Esophagus muscularis mucosa (tissue), 4 donors: ENCODE results near the gene MYO1E. TPM values are rescaled to one million over a fixed set of nuclear protein-coding genes. Genes with fewer than 3 reads are reported as not detected.

Experiments used
- DNase-seq: peaks from one replicate; pipeline ENCODE4 v3.0.0-alpha.2; 2017; ENCODE audit errors: extremely low spot score
- H3K27ac ChIP-seq, 4 donors: fragments of 200-600 bp; sonication (generic); replicated peaks in 1 of 4; 1 replicate in 3 of 4; 2 replicates in 1 of 4; pipeline ENCODE4 v1.5.1; 2016 to 2019; ENCODE audit warnings: mild to moderate bottlenecking in 1 of 4
- H3K27me3 ChIP-seq, 4 donors: fragments of 200-600 bp; sonication (generic); one replicate each; pipeline versions ENCODE4 v1.5.1 to v1.6.0; 2016 to 2019
- H3K36me3 ChIP-seq, 4 donors: fragments of 200-600 bp; sonication (generic); one replicate each; pipeline ENCODE4 v1.5.1; 2016 to 2019
- H3K4me1 ChIP-seq, 4 donors: fragments of 200-600 bp; sonication (generic); one replicate each; pipeline ENCODE4 v1.5.1; 2016 to 2019
- H3K4me3 ChIP-seq, 4 donors: fragments of 200-600 bp; sonication (generic); 1 replicate in 2 of 4; 2 replicates in 2 of 4; pipeline ENCODE4 v1.5.1; 2016 to 2019; ENCODE audit warnings: mild to moderate bottlenecking in 4 of 4, moderate library complexity in 1 of 4
- H3K9me3 ChIP-seq, 4 donors: fragments of 200-600 bp; sonication (generic); 1 replicate in 3 of 4; 2 replicates in 1 of 4; pipeline ENCODE4 v1.5.1; 2016 to 2019
- CTCF ChIP-seq, 3 experiments: fragments of 200-600 bp in 2 of 3; fragments of 450-650 bp in 1 of 3; sonication (generic) in 2 of 3; IDR thresholded peaks; one replicate each; pipeline ENCODE4 v1.5.1; 2017 to 2019; ENCODE audit warnings: antibody characterized with exemption in 3 of 3, mild to moderate bottlenecking in 2 of 3, moderate library complexity in 1 of 3
- EP300 ChIP-seq: sonication (generic); formaldehyde crosslinking; IDR thresholded peaks from one replicate; pipeline ENCODE4 v1.6.1; 2017; ENCODE audit warnings: antibody characterized with exemption
- POLR2A ChIP-seq: fragments of 450-650 bp; IDR thresholded peaks from one replicate; pipeline ENCODE4 v1.6.1; 2017; ENCODE audit warnings: antibody characterized with exemption, moderate library complexity, mild to moderate bottlenecking, low read depth
- POLR2AphosphoS5 ChIP-seq, 2 donors: sonication (generic); formaldehyde crosslinking; IDR thresholded peaks; one replicate each; pipeline ENCODE4 v1.6.1; 2017; ENCODE audit warnings: antibody characterized with exemption in 2 of 2
- WGBS: methylation state at CpG from one replicate; pipeline ENCODE4 v1.1.5; 2018; 5-methylcytosine and 5-hydroxymethylcytosine counted together
- intact Hi-C: fragments of 100-400 bp; cut with DNase I; formaldehyde crosslinking; loops from one replicate; pipeline ENCODE4 v1.15.1; 2023
- total RNA-seq, 4 donors: library from RNA; depleted of rRNA; stranded (reverse); fragments of >200 nt; gene quantifications; one replicate each; pipeline versions ENCODE4 v1.1.0 to v1.2.1, GENCODE V29; 2016

MYO1E gene
- total RNA-seq, 4 donors from 2014 or later = 32.7 to 39.9 (median 37.6) TPM

- DNase-seq = no peak
- peaks cover 18 to 48% (median 27%) of the 10 kb centered on the region in 4 donors for H3K36me3 ChIP-seq
- no peak overlapping the region for H3K27ac ChIP-seq
- no peaks in the 10 kb centered on the region for H3K9me3 ChIP-seq
- intact Hi-C loops = no loop called here
- 95% methylated on average over 7 of the region's 7 CpGs for WGBS
- no peak overlapping the region for H3K4me3 ChIP-seq
- H3K27me3 ChIP-seq = no peaks in the 10 kb centered on the region
- no peak for TF ChIP-seq EP300
- peak in 1 of 2 donors; percentile 21 for TF ChIP-seq POLR2AphosphoS5 (IDR thresholded peaks at IDR 0.05)
- no peak for TF ChIP-seq POLR2A
- TF ChIP-seq CTCF (IDR thresholded peaks at IDR 0.05) = no peak
- peaks cover 0 to 11% (median 7%) of the 10 kb centered on the region in 4 donors for H3K4me1 ChIP-seq
Measured at GRCh38 chr15:59224474-59224873, 148.2 kb downstream of the MYO1E start.

GRCh38 chr15:59223736-59224135 is 148.9 kb downstream of the MYO1E start:
- Histone ChIP-seq H3K27me3 (no peaks in the 10 kb centered on the region), H3K4me1 (peaks cover 0 to 11% (median 7%) of the 10 kb centered on the region in 4 donors), H3K4me3 (no peak overlapping the region), H3K36me3 (peaks cover 18 to 47% (median 27%) of the 10 kb centered on the region in 4 donors), H3K9me3 (no peaks in the 10 kb centered on the region), H3K27ac (no peak overlapping the region)
- TF ChIP-seq POLR2A (no peak), EP300 (no peak), CTCF (IDR thresholded peaks at IDR 0.05) (no peak), POLR2AphosphoS5 (IDR thresholded peaks at IDR 0.05) (no peak)
- intact Hi-C loops = no loop called here
- DNase-seq = peak; percentile 82
- 92% methylated on average over 3 of the region's 3 CpGs for WGBS

- Histone ChIP-seq H3K27me3 (no peaks in the 10 kb centered on the region), H3K4me3 (no peak overlapping the region), H3K27ac (no peak overlapping the region), H3K9me3 (no peaks in the 10 kb centered on the region), H3K4me1 (peaks cover 0 to 11% (median 7%) of the 10 kb centered on the region in 4 donors), H3K36me3 (peaks cover 18 to 50% (median 27%) of the 10 kb centered on the region in 4 donors)
- TF ChIP-seq CTCF (IDR thresholded peaks at IDR 0.05) (no peak), POLR2AphosphoS5 (IDR thresholded peaks at IDR 0.05) (no peak), EP300 (no peak), POLR2A (no peak)
- intact Hi-C loops = no loop called here
- 89% methylated on average over 11 of the region's 11 CpGs for WGBS
- no peak for DNase-seq
Measured at GRCh38 chr15:59222906-59223550, 149.6 kb downstream of the MYO1E start.

GRCh38 chr15:59221511-59222505 is 150.9 kb downstream of the MYO1E start:
- no peak for DNase-seq
- Histone ChIP-seq H3K27me3 (no peaks in the 10 kb centered on the region), H3K4me3 (no peak overlapping the region), H3K27ac (no peak overlapping the region), H3K9me3 (no peaks in the 10 kb centered on the region), H3K36me3 (peaks cover 24 to 60% (median 36%) of the 10 kb centered on the region in 4 donors), H3K4me1 (peaks cover 0 to 11% (median 7%) of the 10 kb centered on the region in 4 donors)
- intact Hi-C loops = no loop called here
- WGBS = 81% methylated on average over 5 of the region's 5 CpGs
- no peak for TF ChIP-seq EP300
- no peak for TF ChIP-seq POLR2AphosphoS5 (IDR thresholded peaks at IDR 0.05)
- TF ChIP-seq CTCF (IDR thresholded peaks at IDR 0.05) = no peak
- TF ChIP-seq POLR2A = no peak
